ENCODE data around the gene IFT80.

GRCh38 chr3:160302806-160303205 lies 96.2 kb downstream of the IFT80 start:
- TF ChIP-seq EZH2 (IDR thresholded peaks at IDR 0.05; ENCODE audit: borderline replicate concordance, low read length) (no peak), CTCF (IDR thresholded peaks at IDR 0.05; ENCODE audit: low read length) (no peak)

Data from OCI-LY1 (cell line).